HG02798 (cell line): Measurements from ENCODE around the gene BBS1.
A peak's percentile ranks its signal among the peaks of the same experiment; 100 is the strongest.
"Not testable (repeated sequence)": the region's sequence is repeated elsewhere in the genome, so short reads cannot be mapped to it uniquely, and the experiment has no call there.

Source experiments
- ATAC-seq: cut with Tn5 transposase; IDR thresholded peaks from one replicate; pipeline ENCODE4 v1.9.1; 2021; ENCODE audit warnings: mild to moderate bottlenecking; ENCODE audit not compliant: unreplicated experiment, poor library complexity

The BBS1 gene

GRCh38 chr11:66568124-66568916 is 57.9 kb downstream of the BBS1 start, which contains the start of gene CTSF:
Gene CTSF (minus strand): TSS chr11:66568606. CDS start chr11:66568486, 120 bp downstream.
- ATAC-seq, result no peak

GRCh38 chr11:66569076-66569475 is 58.6 kb downstream of the BBS1 start:
- ATAC-seq, result no peak

- no peak for ATAC-seq
Observed at GRCh38 chr11:66570079-66570849, 59.8 kb downstream of the BBS1 start.

- no peak for ATAC-seq
Observed at GRCh38 chr11:66570850-66571180, 60.4 kb downstream of the BBS1 start.

GRCh38 chr11:66579017-66579606 is 68.7 kb downstream of the BBS1 start:
- peak; percentile 46 for ATAC-seq

- ATAC-seq, result no peak
Observed at GRCh38 chr11:66580803-66581202, 70.4 kb downstream of the BBS1 start.

- no peak for ATAC-seq
Observed at GRCh38 chr11:66581261-66581660, 70.8 kb downstream of the BBS1 start.

GRCh38 chr11:66582565-66583147 is 72.2 kb downstream of the BBS1 start:
- ATAC-seq, result not testable (repeated sequence)
